Spleen (tissue), 13 donors: ENCODE results near the gene RIT1. TPM values are rescaled to one million over a fixed set of nuclear protein-coding genes. Genes with fewer than 3 reads are reported as not detected.
A peak's percentile ranks its signal among the peaks of the same experiment; 100 is the strongest.

Experiments
- DNase-seq: peaks from one replicate; pipeline ENCODE4 v3.0.0-alpha.2; 2020
- H3K27ac ChIP-seq, 8 donors: fragments of 200-600 bp; sonication (generic) in 7 of 8; 1 replicate in 4 of 8; 2 replicates in 4 of 8; pipeline versions ENCODE4 v1.5.0 to v1.8.0; 2016 to 2021; ENCODE audit warnings: inconsistent platforms in 4 of 8, mild to moderate bottlenecking in 4 of 8, moderate library complexity in 1 of 8
- H3K27me3 ChIP-seq, 7 donors: fragments of 200-600 bp; sonication (generic) in 6 of 7; replicated peaks in 1 of 7; 1 replicate in 4 of 7; 2 replicates in 3 of 7; pipeline versions ENCODE4 v1.5.0 to v1.8.0; 2016 to 2021; ENCODE audit warnings: inconsistent platforms in 3 of 7, mild to moderate bottlenecking in 1 of 7
- H3K36me3 ChIP-seq, 6 donors: fragments of 200-600 bp; sonication (generic) in 5 of 6; 1 replicate in 4 of 6; 2 replicates in 2 of 6; pipeline versions ENCODE4 v1.5.0 to v1.8.0; 2016 to 2021; ENCODE audit warnings: inconsistent platforms in 2 of 6
- H3K4me1 ChIP-seq, 6 donors: fragments of 200-600 bp; sonication (generic) in 5 of 6; 1 replicate in 3 of 6; 2 replicates in 3 of 6; pipeline versions ENCODE4 v1.5.0 to v1.8.0; 2016 to 2021; ENCODE audit warnings: inconsistent platforms in 3 of 6
- H3K4me3 ChIP-seq, 8 donors: fragments of 200-600 bp; sonication (generic) in 7 of 8; 1 replicate in 4 of 8; 2 replicates in 4 of 8; pipeline versions ENCODE4 v1.5.0 to v1.8.0; 2016 to 2021; ENCODE audit warnings: inconsistent platforms in 4 of 8, mild to moderate bottlenecking in 4 of 8, moderate library complexity in 2 of 8
- H3K9me3 ChIP-seq, 8 donors: fragments of 200-600 bp; sonication (generic) in 7 of 8; 1 replicate in 4 of 8; 2 replicates in 4 of 8; pipeline versions ENCODE4 v1.5.0 to v1.8.0; 2016 to 2021; ENCODE audit warnings: inconsistent platforms in 4 of 8
- CTCF ChIP-seq, 11 experiments: fragments of 200-600 bp in 7 of 11; fragments of 450-650 bp in 4 of 11; sonication (generic) in 4 of 11; IDR thresholded peaks in 8 of 11; conservative IDR thresholded peaks in 3 of 11; 1 replicate in 7 of 11; 2 replicates in 4 of 11; pipeline versions ENCODE4 v1.4.0 to v1.8.0; 2016 to 2021; ENCODE audit warnings: antibody characterized with exemption in 11 of 11, inconsistent platforms in 4 of 11, mild to moderate bottlenecking in 1 of 11
- POLR2A ChIP-seq, 3 donors: fragments of 450-650 bp; IDR thresholded peaks; one replicate each; pipeline ENCODE4 v1.5.1; 2017; ENCODE audit warnings: antibody characterized with exemption in 3 of 3, mild to moderate bottlenecking in 1 of 3
- POLR2AphosphoS5 ChIP-seq, 3 donors: sonication (generic); formaldehyde crosslinking; IDR thresholded peaks; one replicate each; pipeline ENCODE4 v1.5.1; 2017; ENCODE audit warnings: antibody characterized with exemption in 3 of 3
- WGBS, 5 donors: extraction: QIAGEN DNeasy Blood & Tissue Kit in 3 of 5; methylation state at CpG; one replicate each; pipeline versions ENCODE4 v1.1.5 to v1.1.7; 2013 to 2018; 5-methylcytosine and 5-hydroxymethylcytosine counted together
- intact Hi-C: fragments of 100-400 bp; cut with DNase I; formaldehyde crosslinking; loops from one replicate; pipeline ENCODE4 v1.15.0; 2023; ENCODE audit warnings: low total_unique reads
- long read RNA-seq, 2 donors: transcript quantifications; one replicate each; lab custom pipeline, GENCODE V29; 2026
- polyA plus RNA-seq, 3 donors: library from polyadenylated mRNA; stranded (reverse); fragments of 200-250 nt; gene quantifications; one replicate each; pipeline ENCODE4 v1.2.1, GENCODE V29; 2013
- total RNA-seq, 7 donors: library from RNA; depleted of rRNA in 3 of 7; stranded (reverse); fragments of >200 nt in 3 of 7; fragmentation: NEBNext Ultra II Directional in 4 of 7; extraction: Animal tissue kit (Norgen Biotek cat#: 25700) in 4 of 7; gene quantifications; one replicate each; pipeline versions ENCODE4 v1.1.0 to v1.2.1, GENCODE V29; 2016 to 2021
- donor health status: healthy with polysubstance abuse.
- donor health status: DM: no; HTN: no; CAD: no; lungs with moderate emphysema.
- donor health status: DM: no; HTN: no; CAD: no.
- donor health status: Bipolar disorder and iron deficiency.
- donor health status: healthy.
- donor health status: DM: no; HTN: no; CAD: no.
- donor health status: DM: yes; HTN: yes; CAD: no.

Gene RIT1, protein sequence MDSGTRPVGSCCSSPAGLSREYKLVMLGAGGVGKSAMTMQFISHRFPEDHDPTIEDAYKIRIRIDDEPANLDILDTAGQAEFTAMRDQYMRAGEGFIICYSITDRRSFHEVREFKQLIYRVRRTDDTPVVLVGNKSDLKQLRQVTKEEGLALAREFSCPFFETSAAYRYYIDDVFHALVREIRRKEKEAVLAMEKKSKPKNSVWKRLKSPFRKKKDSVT
- total RNA-seq (10 to 100 TPM; 48.1 to 66.2 (median 52.6) TPM), polyA plus RNA-seq (10 to 100 TPM in 2 of 3 donors, 1 to 10 TPM in 1; 9.0 to 16.3 (median 10.2) TPM)
- long read RNA-seq, donor 1, transcript RIT1-202 (6 exons, 3,445 nt), result major isoform, 15 of 24 reads
- long read RNA-seq, donor 1, transcript RIT1-206 (5 exons, 574 nt), result minor isoform, 7 of 24 reads
- long read RNA-seq, donor 1, partial matches to known transcripts, result 0 of 24 reads
- long read RNA-seq, donor 1, other reads (novel, unspliced or antisense), result 0 of 24 reads
- long read RNA-seq, donor 2, transcript RIT1-202 (6 exons, 3,445 nt), result major isoform, 7 of 20 reads
- long read RNA-seq, donor 2, transcript RIT1-206 (5 exons, 574 nt), result minor isoform, 5 of 20 reads
- long read RNA-seq, donor 2, partial matches to known transcripts, result 7 of 20 reads
- long read RNA-seq, donor 2, other reads (novel, unspliced or antisense), result 0 of 20 reads

DNA sequence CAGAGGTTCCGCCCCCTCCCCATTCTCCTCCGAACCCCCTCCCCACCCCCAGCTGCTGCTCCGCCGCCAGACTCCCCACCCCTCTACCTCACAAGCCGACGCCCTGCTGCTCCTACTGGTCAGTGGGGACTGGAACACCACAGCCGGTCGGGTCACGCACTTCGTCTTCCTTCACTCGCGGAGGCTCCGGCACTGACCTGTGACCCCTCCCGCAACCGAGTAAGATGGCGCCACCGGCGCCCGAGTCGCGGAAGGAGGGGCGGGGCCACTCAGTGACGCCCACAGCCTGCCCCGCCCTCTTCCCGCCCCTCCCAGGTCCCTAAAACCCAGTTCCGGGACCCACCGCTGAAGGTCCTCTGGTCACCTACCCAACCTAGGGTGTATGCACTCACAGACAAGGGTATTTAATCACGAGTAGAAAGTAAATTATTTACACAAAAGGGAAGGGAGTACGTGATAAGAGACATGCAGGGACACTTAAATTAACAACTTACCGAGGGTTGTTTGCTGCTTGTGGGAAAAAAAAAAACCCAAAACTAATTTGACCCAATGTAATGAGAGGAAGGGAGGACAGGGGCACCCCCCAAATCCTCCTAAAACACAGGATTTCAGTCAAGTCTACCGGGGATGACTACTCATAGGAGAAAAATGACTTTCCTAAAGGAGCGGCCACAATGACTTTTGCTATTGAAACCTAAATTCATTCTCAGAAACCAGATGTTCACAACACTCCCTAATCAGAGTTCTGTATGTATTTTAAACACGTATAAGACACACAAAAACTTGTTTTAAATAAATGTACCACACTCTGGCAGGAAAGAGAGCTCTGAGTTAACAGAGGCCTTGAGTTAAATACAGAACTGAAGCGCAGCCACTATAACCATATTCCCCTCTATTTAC is at the start of gene RIT1:
RIT1 (minus strand) TSS at position 194 of the 900 bp plus-strand sequence. CDS start 588 bp downstream, outside the sequence.
- TF ChIP-seq CTCF (IDR thresholded peaks at IDR 0.05 in 8 of 11, conservative IDR thresholded peaks at IDR 0.05 in 3 of 11) (peak in 8 of 11 experiments; percentile 15 to 63 (median 49)), POLR2AphosphoS5 (IDR thresholded peaks at IDR 0.05) (peak; percentile 94 to 96 (median 95)), POLR2A (IDR thresholded peaks at IDR 0.05) (peak in 2 of 3 donors; percentile 15 to 63)
- H3K36me3 ChIP-seq, result peaks cover 6 to 83% (median 70%) of the 10 kb centered on the region in 6 donors
- 6 to 14% (median 7%) methylated on average over 16 to 34 of the region's 34 CpGs for WGBS, 5 donors

DNA sequence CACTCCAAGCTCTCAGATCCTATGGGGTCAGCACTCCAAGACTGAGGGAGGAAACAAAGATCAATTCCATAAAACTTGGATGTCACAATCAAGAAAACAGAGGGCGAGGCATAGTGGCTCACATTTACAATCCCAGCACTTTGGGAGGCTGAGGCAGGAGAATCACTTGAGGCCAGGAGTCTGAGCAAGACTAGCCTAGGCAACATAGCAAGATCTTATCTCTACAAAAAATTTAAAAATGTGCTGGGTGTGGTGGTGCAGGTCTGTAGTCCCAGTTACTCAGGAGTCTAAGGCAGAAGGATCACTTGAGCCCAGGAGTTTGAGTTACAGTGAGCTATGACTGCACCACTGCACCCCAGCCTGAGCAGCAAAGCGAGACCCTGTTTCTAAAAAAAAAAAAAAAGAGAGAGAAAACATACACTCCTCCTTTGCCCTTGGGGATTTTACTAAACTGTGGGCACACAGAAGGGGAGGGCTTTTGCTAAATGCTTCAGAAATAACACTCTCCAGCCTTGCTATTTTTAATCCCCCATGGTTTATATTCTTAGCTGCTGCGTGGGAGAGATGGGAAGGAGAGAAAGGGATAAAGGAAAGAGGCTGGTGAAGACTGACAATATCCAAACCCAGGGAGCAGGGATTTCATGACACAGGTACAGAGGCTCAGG is 49.1 kb upstream of the RIT1 start:
- peaks cover 10 to 100% (median 99%) of the 10 kb centered on the region in 6 donors for H3K36me3 ChIP-seq
- peak overlapping the region in 1 of 8 donors; percentile 13 for H3K4me3 ChIP-seq
- H3K27me3 ChIP-seq, result no peaks in the 10 kb centered on the region
- peak overlapping the region; percentile 2 to 81 (median 62) for H3K27ac ChIP-seq
- intact Hi-C loops, result no loop called here
- no peaks in the 10 kb centered on the region for H3K9me3 ChIP-seq
- peaks cover 16 to 72% (median 51%) of the 10 kb centered on the region in 6 donors for H3K4me1 ChIP-seq
- TF ChIP-seq CTCF (IDR thresholded peaks at IDR 0.05 in 8 of 11, conservative IDR thresholded peaks at IDR 0.05 in 3 of 11) (no peak), POLR2AphosphoS5 (IDR thresholded peaks at IDR 0.05) (no peak)
- no peak for DNase-seq
- 63 to 84% (median 79%) methylated on average over 3 of the region's 3 CpGs for WGBS, 5 donors

More for the DNA sequence above, at the start of gene RIT1:
- intact Hi-C loops, result no loop called here
- Histone ChIP-seq H3K4me3 (peak within 1 kb of the TSS; percentile 58 to 84 (median 69)), H3K4me1 (peaks cover 13 to 47% (median 29%) of the 10 kb centered on the region in 6 donors), H3K27me3 (no peaks in the 10 kb centered on the region), H3K27ac (peak within 1 kb of the TSS; percentile 76 to 94 (median 92)), H3K9me3 (no peaks in the 10 kb centered on the region)
- peak; percentile 96 for DNase-seq

GRCh38 chr1:155957411-155957915 is 46.3 kb upstream of the RIT1 start:
- Histone ChIP-seq H3K4me1 (peaks cover 11 to 57% (median 35%) of the 10 kb centered on the region in 6 donors), H3K9me3 (no peaks in the 10 kb centered on the region), H3K36me3 (peaks cover 12 to 100% (median 99%) of the 10 kb centered on the region in 6 donors), H3K27me3 (no peaks in the 10 kb centered on the region), H3K27ac (peak overlapping the region in 1 of 8 donors; percentile 28), H3K4me3 (no peak overlapping the region)
- DNase-seq, result no peak
- TF ChIP-seq CTCF (IDR thresholded peaks at IDR 0.05 in 8 of 11, conservative IDR thresholded peaks at IDR 0.05 in 3 of 11) (no peak), POLR2AphosphoS5 (IDR thresholded peaks at IDR 0.05) (peak; percentile 29 to 68 (median 44)), POLR2A (IDR thresholded peaks at IDR 0.05) (no peak)
- intact Hi-C loops, result no loop called here
- WGBS, 5 donors, result 93 to 96% (median 94%) methylated on average over 12 of the region's 12 CpGs
